Activated CD8-positive, alpha-beta memory T cell treated with anti-CD3 and anti-CD28 coated beads for 4 hours (primary cell): ENCODE measurements around the gene FBXL14.
"Not testable (repeated sequence)": the region's sequence is repeated elsewhere in the genome, so short reads cannot be mapped to it uniquely, and the experiment has no call there.

Experiments
- DNase-seq, 2 donors: peaks; one replicate each; pipeline ENCODE4 v3.0.0-alpha.2; 2020; ENCODE audit warnings: low read depth in 2 of 2

The FBXL14 gene

GRCh38 chr12:1572731-1573130, 21.6 kb downstream of the FBXL14 start:
- no peak for DNase-seq

GRCh38 chr12:1567852-1568251, 26.5 kb downstream of the FBXL14 start:
- DNase-seq = no peak

GRCh38 chr12:1566449-1567135, 27.8 kb downstream of the FBXL14 start:
- no peak for DNase-seq

GRCh38 chr12:1565172-1565571, 29.2 kb downstream of the FBXL14 start:
- DNase-seq = no peak

- DNase-seq = no peak
Observed at GRCh38 chr12:1564067-1564466, 30.3 kb downstream of the FBXL14 start.

- no peak for DNase-seq
Observed at GRCh38 chr12:1562813-1563407, 31.5 kb downstream of the FBXL14 start.

GRCh38 chr12:1560704-1561103, 33.7 kb downstream of the FBXL14 start:
- no peak for DNase-seq

GRCh38 chr12:1559676-1560091, 34.7 kb downstream of the FBXL14 start:
- no peak for DNase-seq

GRCh38 chr12:1558108-1558507, 36.3 kb downstream of the FBXL14 start:
- DNase-seq = not testable (repeated sequence)

- no peak for DNase-seq
Observed at GRCh38 chr12:1553987-1554982, 40.1 kb downstream of the FBXL14 start.

GRCh38 chr12:1553536-1553935, 40.8 kb downstream of the FBXL14 start:
- DNase-seq = no peak

GRCh38 chr12:1552911-1553491, 41.4 kb downstream of the FBXL14 start:
- DNase-seq = no peak

- no peak for DNase-seq
Observed at GRCh38 chr12:1552171-1552570, 42.2 kb downstream of the FBXL14 start.

GRCh38 chr12:1551496-1551895, 42.9 kb downstream of the FBXL14 start:
- DNase-seq = no peak

- no peak for DNase-seq
Observed at GRCh38 chr12:1546931-1547640, 47.3 kb downstream of the FBXL14 start.

GRCh38 chr12:1544996-1545700, 49.2 kb downstream of the FBXL14 start:
- no peak for DNase-seq

GRCh38 chr12:1542599-1542998, 51.8 kb downstream of the FBXL14 start:
- no peak for DNase-seq

GRCh38 chr12:1540690-1541089, 53.7 kb downstream of the FBXL14 start:
- no peak for DNase-seq

GRCh38 chr12:1539135-1539534, 55.2 kb downstream of the FBXL14 start:
- no peak for DNase-seq

GRCh38 chr12:1536817-1537216, 57.6 kb downstream of the FBXL14 start:
- no peak for DNase-seq

GRCh38 chr12:1534748-1535147, 59.6 kb downstream of the FBXL14 start:
- no peak for DNase-seq
